K562 (cell line): ENCODE results near the gene RTF2. TPM values are rescaled to one million over a fixed set of nuclear protein-coding genes. Genes with fewer than 3 reads are reported as not detected.

Experiments
- CBX8 ChIP-seq: fragments of 200-600 bp; sonication (generic); IDR thresholded peaks from 2 replicates; pipeline ENCODE4 v1.6.1; 2012; ENCODE audit warnings: borderline replicate concordance, mixed run types, low read depth, mild to moderate bottlenecking, moderate library complexity, mixed read lengths, low read length, control low read depth, inconsistent platforms; ENCODE audit not compliant: poor library complexity, severe bottlenecking; ENCODE audit errors: extremely low read depth
- CXXC5 ChIP-seq: fragments of 250-450 bp; sonication (Bioruptor Pico); IDR thresholded peaks from 2 replicates; pipeline ENCODE4 v1.8.0; 2022; ENCODE audit warnings: inconsistent platforms, mild to moderate bottlenecking, moderate library complexity
- HLTF ChIP-seq: fragments of 450-650 bp; IDR thresholded peaks from 2 replicates; pipeline ENCODE4 v1.6.1; 2016
- MGA ChIP-seq: fragments of 450-650 bp; IDR thresholded peaks from 2 replicates; pipeline ENCODE4 v1.6.1; 2016; ENCODE audit warnings: mild to moderate bottlenecking, moderate library complexity
- MTA3 ChIP-seq: fragments of 450-650 bp; formaldehyde crosslinking; IDR thresholded peaks from 2 replicates; pipeline ENCODE4 v1.6.1; 2017; ENCODE audit warnings: mild to moderate bottlenecking, borderline replicate concordance
- PTTG1 ChIP-seq: fragments of 450-650 bp; IDR thresholded peaks from 2 replicates; pipeline ENCODE4 v1.6.1; 2016; ENCODE audit warnings: low read depth, mild to moderate bottlenecking, missing genetic modification characterization, missing compliant biosample characterization
- SRF ChIP-seq, 2 experiments: fragments of 250-450, 450-650 bp in 1 of 2; sonication (Bioruptor Pico) in 1 of 2; sonication (generic) in 1 of 2; formaldehyde crosslinking; IDR thresholded peaks; 2 replicates each; pipeline versions ENCODE4 v1.5.0 to v1.5.1; 2020 to 2022; ENCODE audit warnings: mild to moderate bottlenecking in 1 of 2, missing genetic modification reagents in 1 of 2
- ZNF57 ChIP-seq: fragments of 450-650 bp; formaldehyde crosslinking; IDR thresholded peaks from 2 replicates; pipeline ENCODE4 v1.4.0; 2020; ENCODE audit warnings: mild to moderate bottlenecking, moderate library complexity
- ZNF717 ChIP-seq: fragments of 250-450 bp; sonication (Bioruptor Pico); IDR thresholded peaks from 2 replicates; pipeline ENCODE4 v1.5.0; 2021
- polyA plus RNA-seq, 8 experiments: library from polyadenylated mRNA; depleted of rRNA in 4 of 8; stranded (reverse) in 5 of 8; unstranded in 3 of 8; fragments of >200 nt; fragmentation: Nextera tagmentation in 2 of 8; fragmentation: Illumina TruSeq in 1 of 8; extraction: Ambion mirVana in 2 of 8; extraction: Trizol in 1 of 8; gene quantifications; 2 replicates each; pipeline versions ENCODE4 v1.2.1 to v1.2.3, GENCODE V29; 2011 to 2014; ENCODE audit warnings: inconsistent platforms in 1 of 8, missing spikeins in 1 of 8
- total RNA-seq, 7 experiments: library from RNA; depleted of rRNA in 6 of 7; stranded (reverse); fragments of >200 nt in 6 of 7; fragmentation: Illumina TruSeq in 2 of 7; extraction: Trizol in 2 of 7; gene quantifications; 2 replicates each; pipeline versions ENCODE4 v1.2.1 to v1.2.3, GENCODE V29; 2011 to 2021; ENCODE audit warnings: low replicate concordance in 1 of 7
- TF ChIP-seq, protein P1 (sequence below): sonication (generic); formaldehyde crosslinking; IDR thresholded peaks from 2 replicates; pipeline ENCODE4 v1.9.0; 2022; ENCODE audit warnings: mild to moderate bottlenecking, missing genetic modification reagents
- TF ChIP-seq, protein P2 (sequence below): fragments of 150-350 bp; IDR thresholded peaks from 2 replicates; pipeline ENCODE4 v1.6.1; 2014; ENCODE audit warnings: low read depth, mild to moderate bottlenecking, low read length, borderline replicate concordance

The RTF2 gene
- total and polyA plus RNA-seq, 9 of the 15 experiments (the other 6 are each of a cell fraction or from before 2014, with no cell fraction given), result 67.0 to 177 (median 84.9) TPM

GRCh38 chr20:56422076-56422823 is 46.2 kb upstream of the RTF2 start (continued):
- TF ChIP-seq, protein P1, sequence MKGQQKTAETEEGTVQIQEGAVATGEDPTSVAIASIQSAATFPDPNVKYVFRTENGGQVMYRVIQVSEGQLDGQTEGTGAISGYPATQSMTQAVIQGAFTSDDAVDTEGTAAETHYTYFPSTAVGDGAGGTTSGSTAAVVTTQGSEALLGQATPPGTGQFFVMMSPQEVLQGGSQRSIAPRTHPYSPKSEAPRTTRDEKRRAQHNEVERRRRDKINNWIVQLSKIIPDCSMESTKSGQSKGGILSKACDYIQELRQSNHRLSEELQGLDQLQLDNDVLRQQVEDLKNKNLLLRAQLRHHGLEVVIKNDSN (CRISPR knock-in tag), result no peak
- TF ChIP-seq, protein P2, sequence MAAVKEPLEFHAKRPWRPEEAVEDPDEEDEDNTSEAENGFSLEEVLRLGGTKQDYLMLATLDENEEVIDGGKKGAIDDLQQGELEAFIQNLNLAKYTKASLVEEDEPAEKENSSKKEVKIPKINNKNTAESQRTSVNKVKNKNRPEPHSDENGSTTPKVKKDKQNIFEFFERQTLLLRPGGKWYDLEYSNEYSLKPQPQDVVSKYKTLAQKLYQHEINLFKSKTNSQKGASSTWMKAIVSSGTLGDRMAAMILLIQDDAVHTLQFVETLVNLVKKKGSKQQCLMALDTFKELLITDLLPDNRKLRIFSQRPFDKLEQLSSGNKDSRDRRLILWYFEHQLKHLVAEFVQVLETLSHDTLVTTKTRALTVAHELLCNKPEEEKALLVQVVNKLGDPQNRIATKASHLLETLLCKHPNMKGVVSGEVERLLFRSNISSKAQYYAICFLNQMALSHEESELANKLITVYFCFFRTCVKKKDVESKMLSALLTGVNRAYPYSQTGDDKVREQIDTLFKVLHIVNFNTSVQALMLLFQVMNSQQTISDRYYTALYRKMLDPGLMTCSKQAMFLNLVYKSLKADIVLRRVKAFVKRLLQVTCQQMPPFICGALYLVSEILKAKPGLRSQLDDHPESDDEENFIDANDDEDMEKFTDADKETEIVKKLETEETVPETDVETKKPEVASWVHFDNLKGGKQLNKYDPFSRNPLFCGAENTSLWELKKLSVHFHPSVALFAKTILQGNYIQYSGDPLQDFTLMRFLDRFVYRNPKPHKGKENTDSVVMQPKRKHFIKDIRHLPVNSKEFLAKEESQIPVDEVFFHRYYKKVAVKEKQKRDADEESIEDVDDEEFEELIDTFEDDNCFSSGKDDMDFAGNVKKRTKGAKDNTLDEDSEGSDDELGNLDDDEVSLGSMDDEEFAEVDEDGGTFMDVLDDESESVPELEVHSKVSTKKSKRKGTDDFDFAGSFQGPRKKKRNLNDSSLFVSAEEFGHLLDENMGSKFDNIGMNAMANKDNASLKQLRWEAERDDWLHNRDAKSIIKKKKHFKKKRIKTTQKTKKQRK, result no peak
- TF ChIP-seq ZNF717 (CRISPR knock-in tag), result no peak
- no peak for TF ChIP-seq SRF (CRISPR knock-in tag; IDR thresholded peaks at IDR 0.05)
- no peak for TF ChIP-seq MTA3
- TF ChIP-seq PTTG1 (tag), result no peak
- no peak for TF ChIP-seq CXXC5 (CRISPR knock-in tag)
- TF ChIP-seq CBX8, result no peak
- TF ChIP-seq ZNF57 (CRISPR knock-in tag), result no peak
- no peak for TF ChIP-seq HLTF
- TF ChIP-seq MGA, result no peak
